HepG2 (cell line): ENCODE measurements around the gene MSH4. TPM values are rescaled to one million over a fixed set of nuclear protein-coding genes. Genes with fewer than 3 reads are reported as not detected.
A peak's percentile ranks its signal among the peaks of the same experiment; 100 is the strongest.

ENCODE experiments used
- EHMT2 ChIP-seq: fragments of 200-600 bp; sonication (generic); IDR thresholded peaks from 2 replicates; pipeline ENCODE4 v1.7.0; 2017; ENCODE audit warnings: antibody characterized with exemption, low read depth, low read length, borderline replicate concordance
- MBD4 ChIP-seq: IDR thresholded peaks from 2 replicates; pipeline ENCODE4 v1.6.1; 2012; ENCODE audit warnings: low read length, inconsistent platforms, borderline replicate concordance
- MLLT10 ChIP-seq: sonication (generic); formaldehyde crosslinking; IDR thresholded peaks from 2 replicates; pipeline ENCODE4 v1.4.0; 2020; ENCODE audit warnings: missing genetic modification reagents
- PHF5A ChIP-seq: IDR thresholded peaks from one replicate; pipeline ENCODE4 v1.6.1; 2018; ENCODE audit warnings: low read depth, missing genetic modification reagents; ENCODE audit not compliant: unreplicated experiment
- RBM22 ChIP-seq: fragments of 200-400 bp; formaldehyde crosslinking; optimal IDR thresholded peaks from 2 replicates; pipeline ENCODE3; 2017; ENCODE audit warnings: mild to moderate bottlenecking, low read length, moderate library complexity
- SAP130 ChIP-seq: IDR thresholded peaks from 2 replicates; pipeline ENCODE4 v1.6.1; 2016; ENCODE audit warnings: low read depth
- SCMH1 ChIP-seq: sonication (generic); formaldehyde crosslinking; IDR thresholded peaks from 2 replicates; pipeline ENCODE4 v1.9.0; 2021; ENCODE audit warnings: missing genetic modification reagents, mild to moderate bottlenecking, borderline replicate concordance
- SIN3B ChIP-seq: fragments of 150-350 bp; IDR thresholded peaks from 2 replicates; pipeline ENCODE4 v1.6.1; 2014; ENCODE audit warnings: low read length
- SP4 ChIP-seq: sonication (generic); formaldehyde crosslinking; IDR thresholded peaks from 2 replicates; pipeline ENCODE4 v1.8.1; 2023; ENCODE audit warnings: mild to moderate bottlenecking, missing genetic modification reagents
- ZKSCAN8 ChIP-seq: IDR thresholded peaks from 2 replicates; pipeline ENCODE4 v1.6.1; 2016; ENCODE audit warnings: borderline replicate concordance, missing genetic modification reagents, missing compliant biosample characterization
- ZNF143 ChIP-seq: sonication (generic); formaldehyde crosslinking; IDR thresholded peaks from 2 replicates; pipeline ENCODE4 v1.4.0; 2020; ENCODE audit warnings: missing genetic modification reagents
- ZNF598 ChIP-seq: sonication (generic); formaldehyde crosslinking; IDR thresholded peaks from 2 replicates; pipeline ENCODE4 v1.5.1; 2020; ENCODE audit warnings: mild to moderate bottlenecking, missing genetic modification reagents, borderline replicate concordance
- ZNF737 ChIP-seq: sonication (generic); formaldehyde crosslinking; IDR thresholded peaks from 2 replicates; pipeline ENCODE4 v1.5.0; 2020; ENCODE audit warnings: missing genetic modification reagents, mild to moderate bottlenecking, borderline replicate concordance
- polyA plus RNA-seq, 8 experiments: library from polyadenylated mRNA; depleted of rRNA in 3 of 8; stranded (reverse) in 7 of 8; unstranded in 1 of 8; fragments of >200 nt; fragmentation: Illumina TruSeq in 4 of 8; extraction: Trizol in 4 of 8; gene quantifications; 2 replicates each; pipeline versions ENCODE4 v1.2.1 to v1.2.3, GENCODE V29; 2011 to 2016; ENCODE audit warnings: low read depth in 4 of 8, missing spikeins in 1 of 8, mixed read lengths in 1 of 8; ENCODE audit not compliant: insufficient read depth in 1 of 8
- total RNA-seq, 5 experiments: library from RNA; depleted of rRNA; stranded (reverse); fragments of >200 nt; fragmentation: Illumina TruSeq; extraction: Trizol; gene quantifications; 2 replicates each; pipeline ENCODE4 v1.2.3, GENCODE V29; 2016; ENCODE audit warnings: low read depth in 1 of 5
- TF ChIP-seq, protein P1 (sequence below): sonication (generic); formaldehyde crosslinking; IDR thresholded peaks from 2 replicates; pipeline ENCODE4 v1.4.0; 2020; ENCODE audit warnings: mild to moderate bottlenecking, missing genetic modification reagents
- TF ChIP-seq, protein P2 (sequence below): IDR thresholded peaks from 2 replicates; pipeline ENCODE4 v1.6.1; 2016
- TF ChIP-seq, protein P3 (sequence below): sonication (generic); formaldehyde crosslinking; IDR thresholded peaks from 2 replicates; pipeline ENCODE4 v1.4.0; 2020; ENCODE audit warnings: missing genetic modification reagents
- TF ChIP-seq, protein P4 (sequence below): sonication (generic); formaldehyde crosslinking; IDR thresholded peaks from 2 replicates; pipeline ENCODE4 v1.9.0; 2021; ENCODE audit warnings: missing genetic modification reagents, borderline replicate concordance
- TF ChIP-seq, protein P5 (sequence below): IDR thresholded peaks from 2 replicates; pipeline ENCODE4 v1.6.1; 2016; ENCODE audit warnings: low read depth
- TF ChIP-seq, protein P6 (sequence below): sonication (generic); formaldehyde crosslinking; IDR thresholded peaks from 2 replicates; pipeline ENCODE4 v1.5.1; 2020; ENCODE audit warnings: mild to moderate bottlenecking, moderate library complexity, missing genetic modification reagents

The MSH4 gene
- total and polyA plus RNA-seq, 2 of the 13 experiments (the other 11 are each of a cell fraction or from before 2014, with no cell fraction given): 0.01 to 0.09 TPM

DNA sequence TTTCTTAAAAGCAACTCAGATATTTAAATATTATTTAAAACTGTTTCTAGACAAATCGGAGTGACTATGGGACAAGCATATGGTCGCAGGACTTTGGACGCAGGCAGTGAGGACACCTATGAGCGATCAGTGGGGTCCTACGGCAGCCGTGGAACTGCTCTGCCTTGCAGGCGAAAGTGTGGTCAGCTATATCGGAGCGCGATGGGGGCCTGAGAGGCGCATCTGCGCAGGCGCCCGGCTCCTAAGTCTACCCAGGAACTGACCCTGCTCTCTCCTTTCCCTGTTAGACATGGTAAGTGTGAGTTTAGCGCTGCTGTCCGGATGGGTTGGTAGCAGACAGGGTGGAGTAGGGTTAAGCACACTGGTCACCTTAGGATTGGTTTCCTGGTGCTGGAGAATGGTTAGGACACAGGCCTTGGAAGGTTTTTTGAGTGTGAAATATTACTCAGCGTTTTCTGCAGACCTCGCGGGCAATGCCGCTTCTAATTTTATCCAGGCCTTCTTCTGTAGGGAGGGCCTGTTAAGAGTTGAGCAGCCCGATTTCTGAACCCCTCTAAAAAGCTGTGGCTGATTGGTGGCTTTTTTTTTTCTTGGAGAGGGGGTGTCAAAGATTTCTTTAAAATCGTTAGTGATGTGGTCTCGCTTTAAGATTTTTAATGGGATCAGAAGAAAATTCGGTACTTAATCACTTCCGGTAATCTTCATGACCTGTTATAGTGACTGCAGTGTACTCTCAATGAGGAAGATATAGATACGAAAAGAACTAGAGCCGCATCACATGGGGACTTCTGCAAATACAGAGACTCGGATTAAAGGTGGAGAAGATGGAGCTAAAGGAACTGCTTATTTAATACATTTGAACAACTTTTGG, 10.5 kb upstream of the MSH4 start, which contains the start of gene RABGGTB (continued):
- peak; percentile 80; the same call in 1 of the 2 replicates for TF ChIP-seq ZNF598 (CRISPR knock-in tag)
- peak; percentile 95; the same call in 1 of the 2 replicates for TF ChIP-seq EHMT2
- TF ChIP-seq SIN3B: peak; percentile 72
- TF ChIP-seq, protein P1, sequence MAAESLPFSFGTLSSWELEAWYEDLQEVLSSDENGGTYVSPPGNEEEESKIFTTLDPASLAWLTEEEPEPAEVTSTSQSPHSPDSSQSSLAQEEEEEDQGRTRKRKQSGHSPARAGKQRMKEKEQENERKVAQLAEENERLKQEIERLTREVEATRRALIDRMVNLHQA (CRISPR knock-in tag): 0 out of 2 replicates have a peak, but pooled peaks have one; percentile 30
- TF ChIP-seq, protein P2, sequence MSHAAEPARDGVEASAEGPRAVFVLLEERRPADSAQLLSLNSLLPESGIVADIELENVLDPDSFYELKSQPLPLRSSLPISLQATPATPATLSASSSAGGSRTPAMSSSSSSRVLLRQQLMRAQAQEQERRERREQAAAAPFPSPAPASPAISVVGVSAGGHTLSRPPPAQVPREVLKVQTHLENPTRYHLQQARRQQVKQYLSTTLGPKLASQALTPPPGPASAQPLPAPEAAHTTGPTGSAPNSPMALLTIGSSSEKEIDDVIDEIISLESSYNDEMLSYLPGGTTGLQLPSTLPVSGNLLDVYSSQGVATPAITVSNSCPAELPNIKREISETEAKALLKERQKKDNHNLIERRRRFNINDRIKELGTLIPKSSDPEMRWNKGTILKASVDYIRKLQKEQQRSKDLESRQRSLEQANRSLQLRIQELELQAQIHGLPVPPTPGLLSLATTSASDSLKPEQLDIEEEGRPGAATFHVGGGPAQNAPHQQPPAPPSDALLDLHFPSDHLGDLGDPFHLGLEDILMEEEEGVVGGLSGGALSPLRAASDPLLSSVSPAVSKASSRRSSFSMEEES (CRISPR knock-in tag): peak; percentile 73
- TF ChIP-seq, protein P3, sequence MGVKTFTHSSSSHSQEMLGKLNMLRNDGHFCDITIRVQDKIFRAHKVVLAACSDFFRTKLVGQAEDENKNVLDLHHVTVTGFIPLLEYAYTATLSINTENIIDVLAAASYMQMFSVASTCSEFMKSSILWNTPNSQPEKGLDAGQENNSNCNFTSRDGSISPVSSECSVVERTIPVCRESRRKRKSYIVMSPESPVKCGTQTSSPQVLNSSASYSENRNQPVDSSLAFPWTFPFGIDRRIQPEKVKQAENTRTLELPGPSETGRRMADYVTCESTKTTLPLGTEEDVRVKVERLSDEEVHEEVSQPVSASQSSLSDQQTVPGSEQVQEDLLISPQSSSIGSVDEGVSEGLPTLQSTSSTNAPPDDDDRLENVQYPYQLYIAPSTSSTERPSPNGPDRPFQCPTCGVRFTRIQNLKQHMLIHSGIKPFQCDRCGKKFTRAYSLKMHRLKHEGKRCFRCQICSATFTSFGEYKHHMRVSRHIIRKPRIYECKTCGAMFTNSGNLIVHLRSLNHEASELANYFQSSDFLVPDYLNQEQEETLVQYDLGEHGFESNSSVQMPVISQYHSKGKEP: 0 out of 2 replicates have a peak, but pooled peaks have one; percentile 64
- TF ChIP-seq, protein P4, sequence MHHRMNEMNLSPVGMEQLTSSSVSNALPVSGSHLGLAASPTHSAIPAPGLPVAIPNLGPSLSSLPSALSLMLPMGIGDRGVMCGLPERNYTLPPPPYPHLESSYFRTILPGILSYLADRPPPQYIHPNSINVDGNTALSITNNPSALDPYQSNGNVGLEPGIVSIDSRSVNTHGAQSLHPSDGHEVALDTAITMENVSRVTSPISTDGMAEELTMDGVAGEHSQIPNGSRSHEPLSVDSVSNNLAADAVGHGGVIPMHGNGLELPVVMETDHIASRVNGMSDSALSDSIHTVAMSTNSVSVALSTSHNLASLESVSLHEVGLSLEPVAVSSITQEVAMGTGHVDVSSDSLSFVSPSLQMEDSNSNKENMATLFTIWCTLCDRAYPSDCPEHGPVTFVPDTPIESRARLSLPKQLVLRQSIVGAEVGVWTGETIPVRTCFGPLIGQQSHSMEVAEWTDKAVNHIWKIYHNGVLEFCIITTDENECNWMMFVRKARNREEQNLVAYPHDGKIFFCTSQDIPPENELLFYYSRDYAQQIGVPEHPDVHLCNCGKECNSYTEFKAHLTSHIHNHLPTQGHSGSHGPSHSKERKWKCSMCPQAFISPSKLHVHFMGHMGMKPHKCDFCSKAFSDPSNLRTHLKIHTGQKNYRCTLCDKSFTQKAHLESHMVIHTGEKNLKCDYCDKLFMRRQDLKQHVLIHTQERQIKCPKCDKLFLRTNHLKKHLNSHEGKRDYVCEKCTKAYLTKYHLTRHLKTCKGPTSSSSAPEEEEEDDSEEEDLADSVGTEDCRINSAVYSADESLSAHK (CRISPR knock-in tag): no peak
- TF ChIP-seq, protein P5, sequence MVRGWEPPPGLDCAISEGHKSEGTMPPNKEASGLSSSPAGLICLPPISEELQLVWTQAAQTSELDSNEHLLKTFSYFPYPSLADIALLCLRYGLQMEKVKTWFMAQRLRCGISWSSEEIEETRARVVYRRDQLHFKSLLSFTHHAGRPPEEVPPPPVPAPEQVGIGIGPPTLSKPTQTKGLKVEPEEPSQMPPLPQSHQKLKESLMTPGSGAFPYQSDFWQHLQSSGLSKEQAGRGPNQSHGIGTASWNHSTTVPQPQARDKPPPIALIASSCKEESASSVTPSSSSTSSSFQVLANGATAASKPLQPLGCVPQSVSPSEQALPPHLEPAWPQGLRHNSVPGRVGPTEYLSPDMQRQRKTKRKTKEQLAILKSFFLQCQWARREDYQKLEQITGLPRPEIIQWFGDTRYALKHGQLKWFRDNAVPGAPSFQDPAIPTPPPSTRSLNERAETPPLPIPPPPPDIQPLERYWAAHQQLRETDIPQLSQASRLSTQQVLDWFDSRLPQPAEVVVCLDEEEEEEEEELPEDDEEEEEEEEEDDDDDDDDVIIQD: 0 out of 2 replicates have a peak, but pooled peaks have one; percentile 57
- 0 out of 2 replicates have a peak, but pooled peaks have one; percentile 30 for TF ChIP-seq MBD4
- TF ChIP-seq RBM22: peak; percentile 32
- TF ChIP-seq ZNF737 (CRISPR knock-in tag): no peak
- peak; percentile 65 for TF ChIP-seq ZNF143 (CRISPR knock-in tag)
- no peak for TF ChIP-seq MLLT10 (CRISPR knock-in tag)
- no peak for TF ChIP-seq SCMH1
- TF ChIP-seq, protein P6, sequence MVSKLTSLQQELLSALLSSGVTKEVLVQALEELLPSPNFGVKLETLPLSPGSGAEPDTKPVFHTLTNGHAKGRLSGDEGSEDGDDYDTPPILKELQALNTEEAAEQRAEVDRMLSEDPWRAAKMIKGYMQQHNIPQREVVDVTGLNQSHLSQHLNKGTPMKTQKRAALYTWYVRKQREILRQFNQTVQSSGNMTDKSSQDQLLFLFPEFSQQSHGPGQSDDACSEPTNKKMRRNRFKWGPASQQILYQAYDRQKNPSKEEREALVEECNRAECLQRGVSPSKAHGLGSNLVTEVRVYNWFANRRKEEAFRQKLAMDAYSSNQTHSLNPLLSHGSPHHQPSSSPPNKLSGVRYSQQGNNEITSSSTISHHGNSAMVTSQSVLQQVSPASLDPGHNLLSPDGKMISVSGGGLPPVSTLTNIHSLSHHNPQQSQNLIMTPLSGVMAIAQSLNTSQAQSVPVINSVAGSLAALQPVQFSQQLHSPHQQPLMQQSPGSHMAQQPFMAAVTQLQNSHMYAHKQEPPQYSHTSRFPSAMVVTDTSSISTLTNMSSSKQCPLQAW (CRISPR knock-in tag): 0 out of 2 replicates have a peak, but pooled peaks have one; percentile 14
- no peak for TF ChIP-seq PHF5A (CRISPR knock-in tag)
- TF ChIP-seq SP4 (CRISPR knock-in tag): no peak
- peak; percentile 30; the same call in 1 of the 2 replicates for TF ChIP-seq ZKSCAN8
- TF ChIP-seq SAP130 (CRISPR knock-in tag): peak; percentile 94
